Breast epithelium (tissue), 4 donors: ENCODE data around the gene PAPSS1. TPM values are rescaled to one million over a fixed set of nuclear protein-coding genes. Genes with fewer than 3 reads are reported as not detected.

Experiments
- DNase-seq, 2 donors: peaks; one replicate each; pipeline ENCODE4 v3.0.0-alpha.2; 2019; ENCODE audit warnings: low spot score in 2 of 2
- H3K27ac ChIP-seq, 2 donors: fragments of 200-600 bp; sonication (generic) in 1 of 2; one replicate each; pipeline ENCODE4 v1.5.1; 2016 to 2019; ENCODE audit warnings: mild to moderate bottlenecking in 1 of 2
- H3K27me3 ChIP-seq, 2 donors: fragments of 200-600 bp; sonication (generic) in 1 of 2; one replicate each; pipeline versions ENCODE4 v1.5.1 to v1.6.0; 2017 to 2019; ENCODE audit warnings: control low read depth in 1 of 2, mild to moderate bottlenecking in 1 of 2
- H3K36me3 ChIP-seq: fragments of 200-600 bp; one replicate; pipeline ENCODE4 v1.5.1; 2019
- H3K4me1 ChIP-seq, 2 donors: fragments of 200-600 bp; sonication (generic); one replicate each; pipeline ENCODE4 v1.5.1; 2016 to 2019; ENCODE audit warnings: control low read depth in 1 of 2
- H3K4me3 ChIP-seq, 3 donors: fragments of 200-600 bp; sonication (generic); 1 replicate in 2 of 3; 2 replicates in 1 of 3; pipeline ENCODE4 v1.5.1; 2016 to 2019; ENCODE audit warnings: mild to moderate bottlenecking in 3 of 3, moderate library complexity in 2 of 3
- H3K9me3 ChIP-seq, 2 donors: fragments of 200-600 bp; sonication (generic) in 1 of 2; one replicate each; pipeline ENCODE4 v1.5.1; 2016 to 2019; ENCODE audit warnings: control low read depth in 1 of 2
- POLR2A ChIP-seq: fragments of 450-650 bp; IDR thresholded peaks from one replicate; pipeline ENCODE4 v1.6.1; 2016; ENCODE audit warnings: antibody characterized with exemption, mild to moderate bottlenecking, moderate library complexity
- POLR2AphosphoS5 ChIP-seq, 3 donors: sonication (generic); formaldehyde crosslinking; IDR thresholded peaks; one replicate each; pipeline ENCODE4 v1.6.1; 2017; ENCODE audit warnings: antibody characterized with exemption in 3 of 3
- intact Hi-C: fragments of 100-400 bp; cut with DNase I; formaldehyde crosslinking; loops from one replicate; pipeline ENCODE4 v1.15.1; 2023; ENCODE audit warnings: low total_unique reads
- total RNA-seq, 3 donors: library from RNA; depleted of rRNA; stranded (reverse); fragments of >200 nt; gene quantifications; one replicate each; pipeline ENCODE4 v1.1.0, GENCODE V29; 2016
- TF ChIP-seq, protein P1 (sequence below), 3 donors: fragments of 450-650 bp; IDR thresholded peaks; one replicate each; pipeline ENCODE4 v1.5.1; 2016 to 2017; ENCODE audit warnings: antibody characterized with exemption in 3 of 3, mild to moderate bottlenecking in 3 of 3, moderate library complexity in 3 of 3

The PAPSS1 gene
- total RNA-seq, 3 donors from 2014 or later, result 40.6 to 65.7 (median 44.2) TPM

DNA sequence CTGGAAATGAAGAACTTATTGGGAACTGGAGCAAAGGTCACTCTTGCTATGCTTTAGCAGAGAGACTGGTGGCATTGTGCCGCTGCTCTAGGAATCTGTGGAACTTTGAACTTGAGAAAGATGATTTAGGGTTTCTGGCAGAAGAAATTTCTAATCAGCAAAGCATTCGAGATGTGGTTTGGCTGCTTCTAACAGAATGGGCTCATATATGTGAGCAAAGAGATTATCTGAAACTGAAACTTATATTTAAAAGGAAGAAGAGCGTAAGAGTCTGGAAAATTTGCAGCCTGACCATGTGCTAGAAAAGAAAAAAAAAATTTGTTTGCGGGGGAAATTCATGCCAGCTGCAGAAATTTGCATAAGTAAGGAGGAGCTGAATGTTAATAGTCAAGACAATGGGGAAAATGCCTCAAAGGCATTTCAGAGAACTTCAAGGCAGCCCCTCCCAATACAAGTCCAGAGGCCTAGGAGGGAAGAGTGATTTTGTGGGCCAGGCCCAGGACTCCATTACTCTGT, 35.9 kb upstream of the PAPSS1 start:
- H3K27me3 ChIP-seq, result no peaks in the 10 kb centered on the region
- no peaks in the 10 kb centered on the region for H3K4me1 ChIP-seq
- no peak overlapping the region for H3K4me3 ChIP-seq
- H3K27ac ChIP-seq, result no peak overlapping the region
- H3K36me3 ChIP-seq, result no peaks in the 10 kb centered on the region
- TF ChIP-seq, protein P1, sequence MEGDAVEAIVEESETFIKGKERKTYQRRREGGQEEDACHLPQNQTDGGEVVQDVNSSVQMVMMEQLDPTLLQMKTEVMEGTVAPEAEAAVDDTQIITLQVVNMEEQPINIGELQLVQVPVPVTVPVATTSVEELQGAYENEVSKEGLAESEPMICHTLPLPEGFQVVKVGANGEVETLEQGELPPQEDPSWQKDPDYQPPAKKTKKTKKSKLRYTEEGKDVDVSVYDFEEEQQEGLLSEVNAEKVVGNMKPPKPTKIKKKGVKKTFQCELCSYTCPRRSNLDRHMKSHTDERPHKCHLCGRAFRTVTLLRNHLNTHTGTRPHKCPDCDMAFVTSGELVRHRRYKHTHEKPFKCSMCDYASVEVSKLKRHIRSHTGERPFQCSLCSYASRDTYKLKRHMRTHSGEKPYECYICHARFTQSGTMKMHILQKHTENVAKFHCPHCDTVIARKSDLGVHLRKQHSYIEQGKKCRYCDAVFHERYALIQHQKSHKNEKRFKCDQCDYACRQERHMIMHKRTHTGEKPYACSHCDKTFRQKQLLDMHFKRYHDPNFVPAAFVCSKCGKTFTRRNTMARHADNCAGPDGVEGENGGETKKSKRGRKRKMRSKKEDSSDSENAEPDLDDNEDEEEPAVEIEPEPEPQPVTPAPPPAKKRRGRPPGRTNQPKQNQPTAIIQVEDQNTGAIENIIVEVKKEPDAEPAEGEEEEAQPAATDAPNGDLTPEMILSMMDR (IDR thresholded peaks at IDR 0.05), result no peak
- TF ChIP-seq POLR2A (no peak), POLR2AphosphoS5 (IDR thresholded peaks at IDR 0.05) (no peak)
- no peak for DNase-seq
- no peaks in the 10 kb centered on the region for H3K9me3 ChIP-seq
- intact Hi-C loops, result loop anchor here (5.0 kb wide), 1 partner anchor 166 kb away; no protein-coding TSS in a partner anchor

DNA sequence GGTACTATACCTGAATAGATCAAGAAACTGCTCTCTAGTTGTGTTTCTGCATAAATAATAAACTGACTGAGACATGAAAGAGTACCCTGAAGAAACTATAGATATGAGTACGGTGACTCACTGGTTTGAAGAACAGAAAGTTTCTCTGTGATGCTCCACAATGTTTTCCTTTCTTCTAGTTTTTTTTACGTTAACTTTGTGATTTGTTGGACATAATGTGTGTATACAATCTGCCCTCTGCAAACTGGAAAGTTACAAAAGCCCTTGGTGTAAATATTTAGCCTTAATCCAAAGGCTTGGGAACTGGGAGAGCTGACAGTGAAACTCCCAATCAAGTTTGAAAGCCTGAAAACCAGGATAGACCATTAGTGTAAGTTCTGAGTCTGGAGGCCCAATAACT, 31.6 kb upstream of the PAPSS1 start:
- Histone ChIP-seq H3K27ac (no peak overlapping the region), H3K27me3 (no peaks in the 10 kb centered on the region), H3K9me3 (no peaks in the 10 kb centered on the region), H3K36me3 (no peaks in the 10 kb centered on the region), H3K4me3 (no peak overlapping the region), H3K4me1 (no peaks in the 10 kb centered on the region)
- DNase-seq, result no peak
- intact Hi-C loops, result no loop called here
- TF ChIP-seq, protein P1 (IDR thresholded peaks at IDR 0.05), result no peak
- TF ChIP-seq POLR2AphosphoS5 (IDR thresholded peaks at IDR 0.05), result no peak
- TF ChIP-seq POLR2A, result no peak

DNA sequence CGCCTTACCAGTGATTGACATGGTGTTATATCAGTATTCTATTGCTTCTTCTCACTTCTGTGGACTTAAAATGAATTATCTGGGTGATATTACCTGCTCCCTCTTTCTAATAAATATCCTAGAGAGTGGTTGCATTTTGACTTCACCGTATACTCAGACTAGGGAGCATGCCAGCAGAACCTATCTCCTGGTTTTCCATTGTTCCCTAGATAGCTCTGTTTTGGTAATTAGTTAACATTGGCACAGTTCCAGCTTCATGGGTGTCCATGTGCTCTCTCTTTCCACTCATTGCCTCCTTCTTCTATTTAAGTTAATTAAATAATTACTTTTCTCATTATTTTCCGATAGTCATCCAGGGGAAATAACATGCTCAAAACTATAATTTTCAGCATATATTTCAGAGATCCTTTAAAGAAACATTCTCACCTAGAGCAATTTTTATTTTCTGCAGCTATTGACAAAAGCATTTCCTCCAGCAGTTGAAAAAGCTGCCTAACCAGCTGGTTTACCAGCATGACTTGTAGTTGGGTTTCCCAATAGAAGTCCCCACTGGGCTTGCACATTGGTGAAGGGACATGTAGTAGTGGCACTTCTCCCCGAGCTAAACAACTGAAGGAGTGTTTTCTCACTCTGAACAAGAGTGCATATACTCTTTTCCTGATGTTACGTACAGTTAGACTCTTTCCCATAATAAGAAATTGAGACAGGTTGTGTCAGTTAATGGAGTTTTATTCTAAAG, 27.9 kb upstream of the PAPSS1 start:
- TF ChIP-seq POLR2AphosphoS5 (IDR thresholded peaks at IDR 0.05) (no peak), POLR2A (no peak)
- TF ChIP-seq, protein P1 (IDR thresholded peaks at IDR 0.05), result no peak
- Histone ChIP-seq H3K36me3 (no peaks in the 10 kb centered on the region), H3K4me1 (no peaks in the 10 kb centered on the region), H3K9me3 (no peaks in the 10 kb centered on the region), H3K27me3 (no peaks in the 10 kb centered on the region), H3K27ac (no peak overlapping the region), H3K4me3 (no peak overlapping the region)
- DNase-seq, result peak in 1 of 2 donors; percentile 21
- intact Hi-C loops, result no loop called here

DNA sequence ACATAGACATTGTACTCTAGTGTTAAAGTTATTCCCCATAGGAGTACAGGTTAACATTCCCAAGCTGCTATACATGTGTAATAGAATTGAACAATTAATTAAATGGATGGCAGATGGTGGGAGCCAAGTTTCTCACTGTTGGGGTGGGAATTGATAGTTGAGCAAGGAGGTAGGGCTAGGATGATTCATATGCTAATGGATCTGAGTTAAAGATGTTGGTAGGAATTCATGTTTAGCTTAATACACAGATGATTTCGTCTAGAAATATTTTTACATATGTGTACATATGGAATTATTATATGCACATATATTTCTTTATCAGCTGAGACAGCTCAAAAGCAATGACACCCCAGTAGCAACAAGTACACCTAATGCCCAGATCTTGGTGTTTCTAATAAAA, 26.1 kb upstream of the PAPSS1 start:
- no peaks in the 10 kb centered on the region for H3K4me1 ChIP-seq
- no peaks in the 10 kb centered on the region for H3K27me3 ChIP-seq
- no peak for DNase-seq
- no peak overlapping the region for H3K27ac ChIP-seq
- no peak overlapping the region for H3K4me3 ChIP-seq
- intact Hi-C loops, result no loop called here
- no peaks in the 10 kb centered on the region for H3K36me3 ChIP-seq
- TF ChIP-seq POLR2A, result no peak
- TF ChIP-seq, protein P1 (IDR thresholded peaks at IDR 0.05), result no peak
- no peak for TF ChIP-seq POLR2AphosphoS5 (IDR thresholded peaks at IDR 0.05)
- no peaks in the 10 kb centered on the region for H3K9me3 ChIP-seq

DNA sequence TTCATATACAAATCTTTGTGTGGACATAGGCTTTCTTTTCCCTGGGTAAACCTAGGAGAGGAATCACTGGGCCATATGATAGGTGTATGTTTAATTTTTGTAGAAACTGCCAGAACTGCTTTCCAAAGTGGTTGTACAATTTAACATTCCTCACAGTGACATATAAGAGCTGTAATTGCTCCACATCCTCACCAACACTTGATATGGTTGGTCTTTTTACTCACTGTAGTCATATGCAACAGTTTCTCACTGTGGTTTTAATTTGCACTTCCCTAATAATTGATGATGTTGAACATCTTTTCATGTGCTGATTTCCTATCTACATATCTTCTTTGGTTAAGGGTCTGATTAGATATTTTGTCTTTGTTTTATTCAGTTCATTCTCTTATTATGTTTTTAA, 24.5 kb upstream of the PAPSS1 start:
- H3K4me3 ChIP-seq, result no peak overlapping the region
- H3K9me3 ChIP-seq, result no peaks in the 10 kb centered on the region
- no peak overlapping the region for H3K27ac ChIP-seq
- H3K27me3 ChIP-seq, result no peaks in the 10 kb centered on the region
- TF ChIP-seq POLR2A (no peak), POLR2AphosphoS5 (IDR thresholded peaks at IDR 0.05) (no peak)
- TF ChIP-seq, protein P1 (IDR thresholded peaks at IDR 0.05), result no peak
- H3K36me3 ChIP-seq, result no peaks in the 10 kb centered on the region
- H3K4me1 ChIP-seq, result no peaks in the 10 kb centered on the region
- DNase-seq, result no peak
- intact Hi-C loops, result no loop called here
